Activated CD4-positive, alpha-beta T cell treated with anti-CD3 and anti-CD28 coated beads, Interleukin-2, amount 50 U/mL, for 24 hours (primary cell): Measurements from ENCODE around the gene GOLGA2.
"Not testable (repeated sequence)": the region's sequence is repeated elsewhere in the genome, so short reads cannot be mapped to it uniquely, and the experiment has no call there.

Experiments
- DNase-seq, 2 donors: peaks; one replicate each; pipeline ENCODE4 v3.0.0-alpha.2; 2020; ENCODE audit warnings: low read depth in 1 of 2, low spot score in 1 of 2

The GOLGA2 gene

DNA sequence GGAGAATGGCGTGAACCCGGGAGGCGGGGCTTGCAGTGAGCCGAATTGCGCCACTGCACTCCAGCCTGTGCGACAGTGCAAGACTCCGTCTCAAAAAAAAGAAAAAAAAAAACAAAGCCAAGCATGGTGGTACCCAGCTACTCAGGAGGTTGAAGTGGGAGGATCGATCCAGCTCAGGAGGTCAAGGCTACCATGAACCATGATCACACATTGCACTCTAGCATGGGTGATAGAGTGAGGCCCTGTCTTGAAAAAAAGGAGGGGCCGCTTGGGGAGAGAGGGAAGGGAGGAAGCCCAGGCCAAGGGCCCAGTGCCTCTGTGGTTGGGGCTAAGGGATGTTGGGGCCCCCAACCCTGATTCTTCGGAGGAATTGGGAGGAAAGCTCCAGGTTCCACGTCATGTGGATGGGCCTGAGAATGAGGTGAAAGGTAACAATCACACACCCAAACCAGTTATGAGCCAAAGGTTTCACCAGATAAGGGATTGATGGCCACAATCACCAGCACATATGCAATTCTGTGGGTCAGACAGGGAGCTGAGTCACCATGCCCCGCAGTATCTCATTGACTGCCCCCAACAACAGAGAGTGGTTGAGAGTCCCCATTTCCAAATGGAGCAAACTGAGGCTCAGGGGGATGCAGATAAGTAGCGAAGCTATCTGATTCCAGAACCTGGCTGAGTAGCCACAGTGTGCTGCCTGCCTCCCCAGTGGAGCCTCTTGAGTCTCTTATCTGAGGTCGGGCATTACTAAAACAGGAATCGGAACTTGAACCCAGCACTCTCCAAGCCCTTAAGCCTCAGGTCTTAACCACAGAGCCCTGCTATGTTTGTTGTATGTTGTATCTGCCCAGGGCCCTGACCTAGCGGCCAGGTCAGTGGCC, 20.8 kb upstream of the GOLGA2 start:
- no peak for DNase-seq

DNA sequence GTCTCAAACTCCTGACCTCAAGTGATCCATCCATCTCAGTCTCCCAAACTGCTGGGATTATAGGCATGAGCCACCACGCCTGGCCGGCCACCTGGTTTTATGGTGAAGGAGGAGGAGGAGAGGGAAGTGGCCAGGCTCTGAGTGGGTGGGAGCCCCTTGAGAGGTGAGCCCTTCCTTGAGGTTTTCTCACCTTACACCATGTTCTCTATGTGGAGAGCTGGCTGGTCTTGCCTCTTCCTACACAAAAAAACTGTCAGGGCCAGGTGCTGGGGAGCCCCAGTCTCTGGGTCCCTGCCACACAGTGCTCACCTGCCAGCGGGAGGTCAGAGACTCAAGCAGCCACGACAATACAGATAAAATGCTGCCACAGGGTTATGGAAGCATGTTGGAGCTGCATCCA, 18.3 kb upstream of the GOLGA2 start:
- DNase-seq, result no peak

GRCh38 chr9:128293091-128293490, 17.3 kb upstream of the GOLGA2 start:
- DNase-seq, result no peak

GRCh38 chr9:128292009-128292408, 16.2 kb upstream of the GOLGA2 start:
- DNase-seq, result no peak

GRCh38 chr9:128288273-128289004, 12.6 kb upstream of the GOLGA2 start:
- DNase-seq, result no peak

DNA sequence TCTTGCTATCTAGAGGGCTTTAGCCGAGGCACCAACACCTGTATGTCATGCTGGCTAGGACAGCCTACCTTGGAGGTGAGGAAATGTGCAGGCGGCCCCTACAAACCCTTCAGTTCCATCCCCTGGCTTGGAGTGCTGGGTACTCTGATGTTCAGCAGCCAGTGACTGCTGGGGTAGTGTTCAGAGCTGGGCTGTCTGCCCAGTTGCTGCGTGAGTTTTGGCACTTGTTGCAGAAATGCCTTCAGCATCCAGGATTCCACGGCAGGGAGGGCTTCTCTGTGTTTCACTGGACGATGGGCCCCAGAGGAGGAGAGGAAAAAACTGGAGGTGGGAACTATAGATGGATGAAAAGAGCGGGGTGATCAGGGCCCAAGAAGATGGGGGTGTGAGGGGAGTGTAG, 10.6 kb upstream of the GOLGA2 start:
- no peak for DNase-seq

DNA sequence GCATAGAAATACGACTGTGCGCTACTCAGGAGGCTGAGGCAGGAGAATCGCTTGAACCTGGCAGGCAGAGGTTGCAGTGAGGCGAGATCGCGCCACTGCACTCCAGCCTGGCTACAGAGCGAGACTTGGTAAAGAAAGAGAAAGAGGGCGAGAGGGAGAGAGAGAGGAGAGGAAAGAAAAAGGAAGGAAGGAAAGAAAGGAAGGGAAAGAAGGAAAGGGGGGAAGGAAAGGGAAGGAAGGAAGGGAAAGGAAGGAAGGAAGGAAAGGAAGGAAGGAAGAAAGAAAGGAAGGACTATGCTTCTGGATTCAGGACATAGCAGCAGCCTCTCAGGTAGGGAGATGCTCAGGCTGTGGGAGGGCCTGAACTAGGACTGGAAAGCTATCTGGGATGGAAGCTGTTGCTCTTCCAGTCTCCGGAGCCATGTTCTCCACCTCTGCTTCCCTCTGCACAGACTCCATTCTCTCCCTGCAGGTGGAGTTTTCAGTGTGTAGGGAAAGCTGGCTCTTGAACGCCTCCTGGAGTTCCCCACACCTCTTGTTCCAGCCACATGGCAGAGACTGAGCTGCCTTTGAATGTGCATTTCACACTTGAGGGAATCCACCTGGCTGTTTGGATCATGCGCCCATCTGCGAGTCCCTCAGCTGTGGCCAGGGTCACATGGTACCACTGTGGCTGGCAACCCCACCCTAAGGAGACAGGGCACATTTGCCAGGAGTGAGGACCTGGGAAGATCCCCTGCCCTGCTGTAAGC, 9.4 kb upstream of the GOLGA2 start:
- no peak for DNase-seq

- DNase-seq, result no peak
Observed at GRCh38 chr9:128282500-128282899, 6.7 kb upstream of the GOLGA2 start.

DNA sequence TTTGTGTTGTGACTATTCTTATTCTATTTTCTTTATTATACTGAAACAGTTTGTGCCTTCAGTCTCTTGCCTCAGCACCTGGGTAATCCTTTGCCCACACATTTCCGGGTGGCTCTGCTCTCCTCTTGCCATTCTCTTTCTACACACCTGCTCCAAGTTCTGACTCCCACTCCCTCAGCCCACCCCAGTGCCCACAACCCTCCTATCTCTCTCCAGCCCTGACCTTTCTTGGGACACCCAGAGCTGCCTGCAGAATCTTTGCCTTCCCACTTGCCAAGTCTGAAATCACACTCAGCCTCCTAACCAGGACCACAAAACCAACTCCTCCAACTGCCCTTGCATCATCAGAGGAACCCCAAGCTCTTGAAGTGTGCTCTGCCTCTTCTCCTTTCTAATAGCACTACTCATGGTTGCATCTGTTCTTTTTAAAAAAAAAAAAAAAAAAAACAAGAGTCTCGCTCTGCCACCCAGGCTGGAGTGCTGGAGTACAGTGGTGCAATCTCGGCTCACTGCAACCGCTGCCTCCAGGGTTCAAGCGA, 4.3 kb upstream of the GOLGA2 start:
- no peak for DNase-seq

- DNase-seq, result not testable (repeated sequence)
Observed at GRCh38 chr9:128279088-128280073, 3.6 kb upstream of the GOLGA2 start.

DNA sequence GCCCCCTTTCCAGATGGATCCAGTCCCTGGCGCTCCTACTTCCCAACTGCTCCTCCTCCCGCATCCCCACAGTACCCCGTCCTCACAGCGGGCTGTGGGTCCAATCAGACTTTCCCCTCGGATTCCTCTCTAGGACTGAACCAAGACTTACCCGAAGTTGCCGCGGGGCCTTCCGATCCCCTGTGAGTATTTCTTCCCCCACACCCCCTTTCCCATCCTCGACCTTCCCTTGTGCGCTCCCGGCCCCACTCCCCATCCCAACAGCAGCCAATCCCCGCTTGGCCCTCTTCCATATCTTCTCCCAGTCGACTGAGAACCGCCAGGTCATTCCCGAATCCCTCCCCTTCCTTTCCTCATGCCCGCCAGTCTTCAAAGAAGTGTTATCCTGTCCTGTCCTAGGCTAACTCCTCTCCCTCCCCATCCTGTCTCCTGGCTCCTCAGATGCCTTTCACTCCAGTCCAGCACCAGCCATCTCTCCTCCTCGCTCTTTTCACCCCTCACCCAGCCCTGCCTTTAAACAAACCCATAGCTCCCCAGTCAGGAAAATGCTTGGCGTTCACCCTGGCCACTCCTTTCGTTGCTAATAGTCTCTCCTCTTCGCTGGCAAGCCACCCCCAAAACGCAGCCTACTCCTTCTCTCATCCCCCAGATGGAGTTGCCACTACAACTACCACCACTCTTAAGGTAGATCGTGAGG, 915 bp upstream of the GOLGA2 start:
- DNase-seq, result no peak

GRCh38 chr9:128276008-128276573, 284 bp upstream of the GOLGA2 start, which contains the start of gene SWI5:
Gene SWI5 (plus strand): TSS chr9:128276276.
- peak; percentile 99 to 100 for DNase-seq

DNA sequence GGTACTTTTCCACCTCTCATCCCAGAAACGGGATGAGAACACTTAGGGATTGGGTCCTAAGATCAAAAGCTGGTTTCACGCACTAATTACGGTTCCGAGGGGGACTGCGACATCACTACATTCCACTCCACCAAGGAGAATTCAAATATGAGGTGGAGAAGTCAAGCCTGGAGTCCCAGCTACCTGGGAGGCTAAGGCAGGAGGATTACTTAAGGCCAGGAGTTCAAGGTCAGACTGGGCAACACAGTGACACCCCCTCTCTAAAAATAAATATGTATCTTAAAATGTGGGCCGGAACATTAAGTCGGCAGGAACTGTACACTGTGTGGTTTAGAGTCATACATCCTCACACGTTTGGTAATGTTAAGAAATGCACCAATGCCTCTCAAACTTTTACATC, 1.6 kb downstream of the GOLGA2 start:
- no peak for DNase-seq

DNA sequence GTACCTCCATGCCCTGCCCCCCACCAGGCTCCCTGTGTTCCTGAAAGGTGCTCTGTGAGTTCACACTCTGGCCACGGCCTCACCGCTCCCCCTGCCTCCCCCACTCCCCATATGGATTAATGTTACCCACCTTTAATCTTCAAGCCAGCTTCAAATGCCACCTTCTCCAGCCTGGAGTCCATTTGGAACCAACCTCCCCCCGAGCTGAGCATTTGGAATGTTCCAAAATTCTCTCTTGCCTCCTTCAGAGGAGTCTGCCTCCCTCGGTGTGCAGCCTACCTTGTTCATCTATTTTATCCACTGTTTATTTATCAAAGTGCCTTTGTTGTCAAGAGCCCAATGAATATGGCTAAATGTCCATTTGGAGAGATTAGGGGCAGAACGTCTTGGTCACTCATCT, 4.3 kb downstream of the GOLGA2 start:
- DNase-seq, result no peak

DNA sequence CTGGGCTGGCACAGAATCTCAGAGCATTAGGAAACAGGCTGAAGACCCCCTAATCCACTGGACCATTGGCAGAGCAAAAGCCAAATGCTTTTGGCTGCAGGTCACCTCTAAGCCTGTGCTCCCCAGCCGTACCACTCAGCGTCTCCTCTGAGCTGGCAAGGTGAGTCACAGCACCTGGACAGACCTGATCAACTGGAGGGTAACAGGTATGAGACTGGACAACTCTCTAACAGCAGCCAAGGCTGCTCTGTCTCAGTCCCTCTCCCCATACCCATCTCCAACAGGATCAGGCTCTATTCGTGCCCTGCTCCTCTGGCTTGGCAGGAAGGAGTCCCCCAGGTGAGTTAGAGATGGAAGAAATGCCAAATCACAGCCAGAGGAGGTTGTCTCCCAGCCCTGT, 4.7 kb downstream of the GOLGA2 start:
- no peak for DNase-seq

GRCh38 chr9:128266868-128267590, 8.8 kb downstream of the GOLGA2 start:
- no peak for DNase-seq

DNA sequence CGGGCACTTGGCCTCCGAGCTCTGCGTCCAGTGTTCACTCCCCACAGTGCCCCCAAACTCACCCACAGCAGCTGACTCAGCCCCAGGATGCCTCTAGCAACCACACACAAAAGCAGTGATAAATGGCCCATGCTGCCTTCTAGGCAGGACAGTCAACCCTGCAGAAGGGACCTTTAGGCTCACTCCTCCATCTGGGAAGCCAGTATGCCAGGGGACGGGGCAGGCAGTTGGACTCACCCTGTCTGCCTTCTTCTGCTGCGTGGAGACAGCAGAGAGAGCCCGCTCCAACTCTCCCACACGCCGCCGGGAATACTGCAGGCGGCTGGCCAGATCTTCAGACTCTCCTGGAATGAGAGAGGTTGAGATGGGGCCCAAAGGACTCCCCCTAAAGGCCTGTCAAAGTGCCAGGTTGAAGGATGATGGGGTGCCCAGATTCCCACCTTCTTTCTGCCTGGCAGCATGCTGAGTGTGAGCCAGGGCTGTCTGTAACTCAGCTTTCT, 10.4 kb downstream of the GOLGA2 start:
- no peak for DNase-seq

GRCh38 chr9:128262687-128263086, 13.1 kb downstream of the GOLGA2 start:
- no peak for DNase-seq
